ENCODE results near the gene PIEZO2. TPM values are rescaled to one million over a fixed set of nuclear protein-coding genes. Genes with fewer than 3 reads are reported as not detected.

PIEZO2 gene
- polyA plus RNA-seq, 6 donors from 2014 or later, result 0.21 TPM; not detected in 5

GRCh38 chr18:10985689-10986088 is 163.7 kb downstream of the PIEZO2 start:
- Mint-ChIP-seq H3K36me3 (peaks cover 0 to 11% of the 10 kb centered on the region in 2 donors), H3K4me1 (no peaks in the 10 kb centered on the region), H3K9me3 (peaks cover 13 to 67% (median 35%) of the 10 kb centered on the region in 7 donors), H3K27me3 (no peaks in the 10 kb centered on the region), H3K27ac (no peak overlapping the region), H3K4me3 (no peak overlapping the region)
- DNase-seq, result no peak
- no peak for ATAC-seq (ENCODE audit: low read depth in 2 of 2)

- DNase-seq, result no peak
- H3K27ac Mint-ChIP-seq, result no peak overlapping the region
- ATAC-seq (ENCODE audit: low read depth in 2 of 2), result no peak
- H3K4me3 Mint-ChIP-seq, result no peak overlapping the region
- H3K4me1 Mint-ChIP-seq, result no peaks in the 10 kb centered on the region
- peaks cover 0 to 6% (median 0%) of the 10 kb centered on the region in 3 donors for H3K27me3 Mint-ChIP-seq
- no peaks in the 10 kb centered on the region for H3K36me3 Mint-ChIP-seq
- peaks cover 2 to 36% (median 13%) of the 10 kb centered on the region in 7 donors for H3K9me3 Mint-ChIP-seq
These were observed 170.0 kb downstream of the PIEZO2 start for GRCh38 chr18:10979411-10979810.

DNA sequence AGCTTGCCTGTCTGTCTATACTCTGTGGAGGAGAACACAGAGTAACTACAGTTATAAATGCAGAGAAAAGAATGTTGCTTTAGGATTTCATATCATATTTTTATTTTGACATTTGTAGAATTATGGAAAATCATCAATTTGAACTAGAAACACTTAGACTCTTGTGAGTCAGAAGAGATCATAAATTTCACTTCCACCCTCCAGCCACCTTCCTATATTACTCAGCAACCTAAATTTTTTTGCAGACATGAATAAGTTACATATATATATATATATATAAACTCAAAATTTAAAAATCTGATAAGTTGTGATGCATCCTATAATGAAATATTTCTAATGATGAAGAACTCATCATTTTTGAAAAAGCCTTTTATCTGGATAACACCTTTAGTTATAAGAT is 172.3 kb downstream of the PIEZO2 start:
- DNase-seq, result no peak
- no peak for ATAC-seq (ENCODE audit: low read depth in 2 of 2)
- peaks cover 0 to 16% (median 6%) of the 10 kb centered on the region in 7 donors for H3K9me3 Mint-ChIP-seq
- H3K4me3 Mint-ChIP-seq, result no peak overlapping the region
- H3K36me3 Mint-ChIP-seq, result no peaks in the 10 kb centered on the region
- H3K27me3 Mint-ChIP-seq, result peaks cover 0 to 6% (median 0%) of the 10 kb centered on the region in 3 donors
- no peaks in the 10 kb centered on the region for H3K4me1 Mint-ChIP-seq
- no peak overlapping the region for H3K27ac Mint-ChIP-seq

- ATAC-seq (ENCODE audit: low read depth in 2 of 2), result no peak
- no peaks in the 10 kb centered on the region for H3K4me1 Mint-ChIP-seq
- H3K9me3 Mint-ChIP-seq, result peaks cover 0 to 6% (median 0%) of the 10 kb centered on the region in 7 donors
- H3K36me3 Mint-ChIP-seq, result no peaks in the 10 kb centered on the region
- H3K27ac Mint-ChIP-seq, result peak overlapping the region in 1 of 6 donors; percentile 22
- peaks cover 5 to 12% (median 7%) of the 10 kb centered on the region in 3 donors for H3K27me3 Mint-ChIP-seq
- no peak for DNase-seq
- no peak overlapping the region for H3K4me3 Mint-ChIP-seq
These were observed 175.7 kb downstream of the PIEZO2 start for GRCh38 chr18:10973567-10974203.

GRCh38 chr18:10971717-10972116 is 177.7 kb downstream of the PIEZO2 start:
- DNase-seq (no peak), ATAC-seq (ENCODE audit: low read depth in 2 of 2) (no peak)
- no peaks in the 10 kb centered on the region for H3K36me3 Mint-ChIP-seq
- H3K4me1 Mint-ChIP-seq, result no peaks in the 10 kb centered on the region
- H3K4me3 Mint-ChIP-seq, result no peak overlapping the region
- H3K27me3 Mint-ChIP-seq, result peaks cover 5 to 12% (median 7%) of the 10 kb centered on the region in 3 donors
- H3K27ac Mint-ChIP-seq, result no peak overlapping the region
- peaks cover 0 to 7% (median 0%) of the 10 kb centered on the region in 7 donors for H3K9me3 Mint-ChIP-seq

DNA sequence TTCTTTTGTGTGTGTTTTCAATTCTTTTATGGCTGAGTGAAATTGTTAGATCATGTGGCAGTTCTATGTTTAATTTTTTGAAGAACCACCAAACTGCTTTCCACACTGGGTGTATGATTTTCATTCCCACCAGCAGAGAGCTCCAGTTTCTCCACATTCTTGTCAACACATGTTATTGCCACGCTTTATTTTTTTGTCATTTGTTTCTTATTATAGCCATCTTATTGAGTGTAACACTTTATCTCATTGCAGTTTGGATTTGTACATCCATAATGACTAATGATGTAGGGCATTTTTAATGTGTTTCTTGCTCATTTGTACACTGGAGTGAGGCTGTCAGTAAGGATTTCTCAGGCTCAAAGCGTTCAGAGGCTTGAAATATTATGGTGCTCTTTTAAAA is 184.2 kb downstream of the PIEZO2 start:
- H3K36me3 Mint-ChIP-seq, result no peaks in the 10 kb centered on the region
- H3K4me1 Mint-ChIP-seq, result no peaks in the 10 kb centered on the region
- no peak for ATAC-seq (ENCODE audit: low read depth in 2 of 2)
- DNase-seq, result no peak
- no peak overlapping the region for H3K27ac Mint-ChIP-seq
- peaks cover 0 to 11% (median 4%) of the 10 kb centered on the region in 7 donors for H3K9me3 Mint-ChIP-seq
- peaks cover 0 to 6% (median 2%) of the 10 kb centered on the region in 3 donors for H3K27me3 Mint-ChIP-seq
- no peak overlapping the region for H3K4me3 Mint-ChIP-seq

DNA sequence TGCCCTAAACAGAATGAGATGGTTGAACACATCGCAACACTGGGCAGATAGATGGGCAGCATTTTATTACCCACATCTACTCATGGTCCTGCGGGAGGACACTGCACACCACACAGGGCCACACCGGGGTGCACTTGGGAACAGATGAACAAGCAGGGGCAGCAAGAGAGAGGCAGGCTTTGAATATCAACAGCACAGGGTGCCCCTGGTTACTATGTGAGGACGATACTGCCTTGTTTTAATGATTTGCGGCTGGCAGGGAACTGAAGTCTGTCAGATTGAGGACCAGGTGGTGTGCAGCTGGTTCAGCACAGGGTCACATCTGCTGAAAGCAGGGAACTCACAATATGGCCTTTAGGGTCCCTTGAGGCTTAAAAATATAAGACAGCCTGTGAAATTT is 195.7 kb downstream of the PIEZO2 start:
- ATAC-seq (ENCODE audit: low read depth in 2 of 2) (no peak), DNase-seq (no peak)
- Mint-ChIP-seq H3K27me3 (peaks cover 0 to 9% (median 4%) of the 10 kb centered on the region in 3 donors), H3K36me3 (no peaks in the 10 kb centered on the region), H3K4me1 (no peaks in the 10 kb centered on the region), H3K4me3 (no peak overlapping the region), H3K27ac (peak overlapping the region in 1 of 6 donors; percentile 30), H3K9me3 (peaks cover 0 to 8% (median 0%) of the 10 kb centered on the region in 7 donors)

DNA sequence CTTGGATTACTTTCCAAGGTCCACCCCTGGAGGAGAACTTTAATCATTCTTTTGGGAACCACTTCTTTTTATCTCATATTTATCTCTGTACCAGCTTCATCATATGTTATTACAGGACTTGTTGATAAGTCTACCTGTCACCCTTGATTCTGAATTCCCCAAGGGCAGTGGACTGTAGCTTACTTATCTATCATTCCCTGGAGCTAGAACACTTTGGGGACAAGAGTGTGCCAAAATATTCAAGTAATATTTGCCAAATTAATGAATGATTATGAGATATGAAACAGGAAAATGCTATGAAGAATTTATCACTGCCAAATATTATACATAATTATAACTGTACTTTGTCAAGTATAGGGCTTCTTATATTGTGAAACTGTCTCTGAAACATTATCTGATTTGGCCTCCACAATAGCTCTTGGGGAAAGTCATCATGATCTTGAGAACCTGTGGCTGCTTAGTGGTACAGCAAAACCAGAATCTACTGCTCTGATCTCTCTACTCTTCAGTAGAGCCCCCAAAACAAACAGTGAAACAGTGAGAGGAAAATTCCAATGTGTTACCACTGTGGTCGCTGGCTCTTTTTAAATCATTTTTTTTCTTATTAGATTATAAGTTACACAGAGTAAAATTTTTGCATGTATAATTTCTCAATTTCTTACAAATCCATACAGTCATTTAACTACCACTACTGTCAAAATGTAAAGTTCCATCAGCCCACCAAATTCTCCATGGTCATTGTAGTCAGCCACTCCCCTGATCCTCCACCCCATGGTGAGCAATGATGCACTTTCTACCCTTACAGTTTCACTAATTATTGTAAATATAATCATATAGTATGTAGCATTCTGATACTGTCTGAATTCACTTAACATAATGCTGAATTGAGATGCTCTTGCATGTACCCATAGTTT is 197.5 kb downstream of the PIEZO2 start:
- no peak for DNase-seq
- H3K36me3 Mint-ChIP-seq, result no peaks in the 10 kb centered on the region
- ATAC-seq (ENCODE audit: low read depth in 2 of 2), result no peak
- no peaks in the 10 kb centered on the region for H3K4me1 Mint-ChIP-seq
- H3K9me3 Mint-ChIP-seq, result peaks cover 0 to 10% (median 3%) of the 10 kb centered on the region in 7 donors
- peaks cover 0 to 9% (median 4%) of the 10 kb centered on the region in 3 donors for H3K27me3 Mint-ChIP-seq
- H3K4me3 Mint-ChIP-seq, result no peak overlapping the region
- H3K27ac Mint-ChIP-seq, result no peak overlapping the region

DNA sequence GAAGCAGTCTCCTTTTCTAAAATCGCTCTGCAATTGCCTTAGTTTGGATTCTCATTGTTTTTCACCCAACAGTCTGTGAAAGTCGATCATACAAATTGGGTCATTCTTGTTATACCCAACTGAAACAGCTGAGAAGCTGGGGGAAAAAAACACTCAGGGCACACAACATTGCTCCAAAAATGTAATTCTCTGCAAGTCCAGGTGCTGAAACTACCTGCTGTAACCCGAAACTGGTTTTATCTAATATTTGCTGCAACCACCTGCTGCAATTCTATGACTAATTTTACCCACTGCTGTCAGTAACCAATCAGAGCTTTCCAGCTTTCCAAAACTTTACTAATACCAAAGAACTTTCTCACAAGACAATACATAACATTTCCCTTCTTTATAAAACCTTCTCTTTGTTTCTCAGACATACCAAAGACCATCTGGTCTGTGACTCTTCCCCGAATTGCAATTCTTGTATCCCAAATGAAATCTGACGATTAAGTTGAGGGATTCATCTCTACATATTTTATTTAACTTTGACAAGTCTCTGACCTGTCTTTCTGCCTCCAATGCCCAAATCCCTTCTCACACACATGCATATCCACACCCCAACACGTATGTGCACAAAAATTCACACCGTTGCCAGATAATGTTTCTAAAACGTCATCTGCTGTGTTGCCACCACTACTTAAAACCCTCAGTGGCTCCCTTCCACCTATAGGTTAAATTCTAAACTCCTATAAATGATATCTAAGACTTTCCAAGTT is 198.3 kb downstream of the PIEZO2 start:
- Mint-ChIP-seq H3K4me3 (no peak overlapping the region), H3K36me3 (peaks cover 0 to 3% of the 10 kb centered on the region in 2 donors), H3K9me3 (peaks cover 0 to 16% (median 8%) of the 10 kb centered on the region in 7 donors), H3K4me1 (no peaks in the 10 kb centered on the region), H3K27me3 (peaks cover 0 to 9% (median 4%) of the 10 kb centered on the region in 3 donors), H3K27ac (no peak overlapping the region)
- DNase-seq, result no peak
- no peak for ATAC-seq (ENCODE audit: low read depth in 2 of 2)

GRCh38 chr18:10950080-10950875 is 199.1 kb downstream of the PIEZO2 start:
- DNase-seq (no peak), ATAC-seq (ENCODE audit: low read depth in 2 of 2) (no peak)
- Mint-ChIP-seq H3K4me1 (no peaks in the 10 kb centered on the region), H3K27ac (no peak overlapping the region), H3K9me3 (peaks cover 0 to 24% (median 16%) of the 10 kb centered on the region in 7 donors), H3K36me3 (peaks cover 0 to 11% of the 10 kb centered on the region in 2 donors), H3K4me3 (no peak overlapping the region), H3K27me3 (peaks cover 0 to 9% (median 4%) of the 10 kb centered on the region in 3 donors)

GRCh38 chr18:10949655-10950054 is 199.7 kb downstream of the PIEZO2 start:
- H3K9me3 Mint-ChIP-seq, result peaks cover 2 to 30% (median 19%) of the 10 kb centered on the region in 7 donors
- H3K4me3 Mint-ChIP-seq, result no peak overlapping the region
- no peak overlapping the region for H3K27ac Mint-ChIP-seq
- no peaks in the 10 kb centered on the region for H3K4me1 Mint-ChIP-seq
- peaks cover 0 to 4% (median 4%) of the 10 kb centered on the region in 3 donors for H3K27me3 Mint-ChIP-seq
- no peak for ATAC-seq (ENCODE audit: low read depth in 2 of 2)
- no peak for DNase-seq
- H3K36me3 Mint-ChIP-seq, result peaks cover 0 to 17% of the 10 kb centered on the region in 2 donors

GRCh38 chr18:10948421-10948820 is 200.9 kb downstream of the PIEZO2 start:
- Mint-ChIP-seq H3K4me1 (no peaks in the 10 kb centered on the region), H3K27ac (no peak overlapping the region), H3K9me3 (peaks cover 6 to 39% (median 28%) of the 10 kb centered on the region in 7 donors)

More at GRCh38 chr18:10948421-10948820, 200.9 kb downstream of the PIEZO2 start:
- H3K4me3 Mint-ChIP-seq, result no peak overlapping the region
- no peak for DNase-seq
- peaks cover 0 to 21% of the 10 kb centered on the region in 2 donors for H3K36me3 Mint-ChIP-seq
- ATAC-seq (ENCODE audit: low read depth in 2 of 2), result no peak
- H3K27me3 Mint-ChIP-seq, result peaks cover 0 to under 1% (median 0%) of the 10 kb centered on the region in 3 donors
